Ureter (tissue), 1 donor: ENCODE measurements around the gene ENTPD8. TPM values are rescaled to one million over a fixed set of nuclear protein-coding genes. Genes with fewer than 3 reads are reported as not detected.

Experiments
- DNase-seq: peaks from one replicate; pipeline ENCODE4 v3.0.0-alpha.2; 2020; ENCODE audit warnings: low spot score
- total RNA-seq: library from RNA; stranded (reverse); gene quantifications from one replicate; pipeline ENCODE4 v1.2.4, GENCODE V29; 2023
- donor health status: DM: yes; HTN: yes; CAD: no.

Gene ENTPD8
- total RNA-seq = not detected

- no peak for DNase-seq
Observed at GRCh38 chr9:137441289-137441934, at the start of gene ENTPD8. TSS of gene ENTPD8 (minus strand) at chr9:137441357. CDS start at chr9:137438285, 3,072 bp downstream.

- no peak for DNase-seq
Observed at GRCh38 chr9:137490532-137491186, 49.5 kb upstream of the ENTPD8 start.

GRCh38 chr9:137488906-137489305, 47.7 kb upstream of the ENTPD8 start:
- DNase-seq = no peak

- DNase-seq = no peak
Observed at GRCh38 chr9:137488327-137488653, 47.1 kb upstream of the ENTPD8 start.

GRCh38 chr9:137487454-137488326, 46.5 kb upstream of the ENTPD8 start:
- no peak for DNase-seq

GRCh38 chr9:137486545-137487453, 45.6 kb upstream of the ENTPD8 start:
- no peak for DNase-seq

GRCh38 chr9:137486141-137486490, 45.0 kb upstream of the ENTPD8 start:
- DNase-seq = no peak

- DNase-seq = no peak
Observed at GRCh38 chr9:137485343-137486140, 44.4 kb upstream of the ENTPD8 start.

GRCh38 chr9:137484551-137485315, 43.6 kb upstream of the ENTPD8 start:
- no peak for DNase-seq

GRCh38 chr9:137482094-137482781, 41.1 kb upstream of the ENTPD8 start:
- DNase-seq = no peak

- no peak for DNase-seq
Observed at GRCh38 chr9:137480686-137481683, 39.8 kb upstream of the ENTPD8 start.

- no peak for DNase-seq
Observed at GRCh38 chr9:137479892-137480685, 38.9 kb upstream of the ENTPD8 start.

GRCh38 chr9:137478962-137479861, 38.1 kb upstream of the ENTPD8 start:
- DNase-seq = no peak

GRCh38 chr9:137478613-137478961, 37.4 kb upstream of the ENTPD8 start:
- no peak for DNase-seq

- no peak for DNase-seq
Observed at GRCh38 chr9:137477778-137478612, 36.8 kb upstream of the ENTPD8 start.

- DNase-seq = no peak
Observed at GRCh38 chr9:137476856-137477255, 35.7 kb upstream of the ENTPD8 start.
